Measurements from ENCODE around the gene CAMTA1.

DNA sequence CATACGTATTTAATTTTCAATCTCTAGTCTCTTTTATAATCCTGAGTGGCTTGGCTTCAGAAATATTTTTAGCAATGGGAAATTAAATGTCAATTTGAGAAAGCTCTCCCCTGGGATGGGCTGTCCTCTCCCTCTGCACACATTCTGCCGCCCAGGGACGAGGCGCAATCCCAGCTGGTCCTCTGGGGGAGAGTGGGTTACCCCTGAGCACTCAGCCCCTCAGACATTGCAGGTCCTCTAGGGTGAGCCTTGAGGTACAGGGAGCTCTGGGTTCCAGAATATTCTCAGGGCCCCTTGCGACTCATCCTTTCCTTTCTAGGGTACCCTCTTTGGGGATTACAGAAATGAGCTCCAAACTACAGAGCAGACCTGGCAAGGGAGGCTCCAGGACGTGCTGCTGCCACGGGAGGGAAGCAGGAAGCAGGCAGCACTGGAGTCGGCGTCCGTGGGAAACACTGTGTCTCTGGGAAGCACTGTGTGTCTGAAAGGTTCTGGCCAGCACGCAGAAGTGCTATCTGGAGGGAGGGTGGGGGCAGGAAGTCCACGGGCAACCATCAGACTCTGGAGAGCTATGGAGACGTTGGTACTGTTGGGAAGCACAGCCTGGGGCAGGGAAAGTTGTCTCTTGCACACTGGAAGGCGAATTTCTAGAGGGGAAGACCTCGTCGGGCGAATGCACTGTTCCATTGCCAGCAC, 642.5 kb downstream of the CAMTA1 start:
- TF ChIP-seq, protein P1, sequence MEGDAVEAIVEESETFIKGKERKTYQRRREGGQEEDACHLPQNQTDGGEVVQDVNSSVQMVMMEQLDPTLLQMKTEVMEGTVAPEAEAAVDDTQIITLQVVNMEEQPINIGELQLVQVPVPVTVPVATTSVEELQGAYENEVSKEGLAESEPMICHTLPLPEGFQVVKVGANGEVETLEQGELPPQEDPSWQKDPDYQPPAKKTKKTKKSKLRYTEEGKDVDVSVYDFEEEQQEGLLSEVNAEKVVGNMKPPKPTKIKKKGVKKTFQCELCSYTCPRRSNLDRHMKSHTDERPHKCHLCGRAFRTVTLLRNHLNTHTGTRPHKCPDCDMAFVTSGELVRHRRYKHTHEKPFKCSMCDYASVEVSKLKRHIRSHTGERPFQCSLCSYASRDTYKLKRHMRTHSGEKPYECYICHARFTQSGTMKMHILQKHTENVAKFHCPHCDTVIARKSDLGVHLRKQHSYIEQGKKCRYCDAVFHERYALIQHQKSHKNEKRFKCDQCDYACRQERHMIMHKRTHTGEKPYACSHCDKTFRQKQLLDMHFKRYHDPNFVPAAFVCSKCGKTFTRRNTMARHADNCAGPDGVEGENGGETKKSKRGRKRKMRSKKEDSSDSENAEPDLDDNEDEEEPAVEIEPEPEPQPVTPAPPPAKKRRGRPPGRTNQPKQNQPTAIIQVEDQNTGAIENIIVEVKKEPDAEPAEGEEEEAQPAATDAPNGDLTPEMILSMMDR (IDR thresholded peaks at IDR 0.05; ENCODE audit: insufficient read depth, low read depth, low read length): no peak
- no peak for TF ChIP-seq EZH2 (IDR thresholded peaks at IDR 0.05; ENCODE audit: insufficient read depth, low read length)

Measured in astrocyte (in vitro differentiated cells and primary cell).